Aorta (tissue), 5 donors: Measurements from ENCODE around the gene RRP15. TPM values are rescaled to one million over a fixed set of nuclear protein-coding genes. Genes with fewer than 3 reads are reported as not detected.

Experiments used
- ATAC-seq: fragments of 200-7000 bp; cut with Tn5 transposase; one replicate; pipeline ENCODE4 v1.9.1; 2022; ENCODE audit warnings: moderate library complexity; ENCODE audit not compliant: low FRiP score
- DNase-seq, 2 donors: peaks; one replicate each; pipeline ENCODE4 v3.0.0-alpha.2; 2020
- H3K27ac ChIP-seq, 2 donors: one replicate each; pipeline ENCODE4 v1.5.1; 2013; ENCODE audit warnings: low read length in 2 of 2, mild to moderate bottlenecking in 2 of 2, moderate library complexity in 2 of 2, control low read depth in 1 of 2, inconsistent platforms in 1 of 2, low read depth in 1 of 2
- H3K27me3 ChIP-seq, 2 donors: one replicate each; pipeline ENCODE4 v1.6.1; 2013; ENCODE audit warnings: control low read depth in 1 of 2, low read length in 1 of 2, mild to moderate bottlenecking in 1 of 2, moderate library complexity in 1 of 2; ENCODE audit not compliant: insufficient read depth in 2 of 2, control insufficient read depth in 1 of 2
- H3K36me3 ChIP-seq, 2 donors: one replicate each; pipeline ENCODE4 v1.6.1; 2013; ENCODE audit warnings: control low read depth in 1 of 2, low read length in 1 of 2, mild to moderate bottlenecking in 1 of 2; ENCODE audit not compliant: insufficient read depth in 2 of 2, control insufficient read depth in 1 of 2
- H3K4me1 ChIP-seq, 2 donors: one replicate each; pipeline ENCODE4 v1.6.1; 2013; ENCODE audit warnings: low read length in 2 of 2, control low read depth in 1 of 2, mild to moderate bottlenecking in 1 of 2, moderate library complexity in 1 of 2; ENCODE audit not compliant: insufficient read depth in 2 of 2, control insufficient read depth in 1 of 2
- H3K4me3 ChIP-seq, 2 donors: one replicate each; pipeline ENCODE4 v1.5.1; 2013; ENCODE audit warnings: low read length in 2 of 2, control low read depth in 1 of 2, mild to moderate bottlenecking in 1 of 2
- H3K9me3 ChIP-seq: one replicate; pipeline ENCODE4 v1.6.1; 2013; ENCODE audit warnings: mild to moderate bottlenecking, low read length; ENCODE audit not compliant: control insufficient read depth
- WGBS, 2 donors: extraction: QIAGEN DNeasy Blood & Tissue Kit; methylation state at CpG; one replicate each; pipeline ENCODE4 v1.1.7; 2013; 5-methylcytosine and 5-hydroxymethylcytosine counted together
- intact Hi-C, 2 donors: fragments of 100-400 bp; cut with DNase I; formaldehyde crosslinking; loops; one replicate each; pipeline versions ENCODE4 v1.14.2 to v1.15.0; 2022
- polyA plus RNA-seq, 2 donors: library from polyadenylated mRNA; stranded (reverse); fragments of 200-250 nt; gene quantifications; one replicate each; pipeline ENCODE4 v1.2.3, GENCODE V29; 2013
- total RNA-seq, 2 donors: library from RNA; stranded (reverse); fragmentation: NEBNext Ultra II Directional; extraction: Animal tissue kit (Norgen Biotek cat#: 25700); gene quantifications; one replicate each; pipeline ENCODE4 v1.2.1, GENCODE V29; 2021
- donor health status: healthy with polysubstance abuse.
- donor health status: Bipolar disorder and iron deficiency.
- donor health status: DM: no; HTN: no; CAD: no.
- donor health status: DM: no; HTN: no; CAD: no.
- donor health status: DM: yes; HTN: yes; CAD: no.

Gene RRP15
- total and polyA plus RNA-seq, 4 donors = 2.0 to 19.9 (median 9.9) TPM

- Histone ChIP-seq H3K9me3 (no peaks in the 10 kb centered on the region), H3K36me3 (no peaks in the 10 kb centered on the region), H3K4me1 (no peaks in the 10 kb centered on the region), H3K27ac (peak overlapping the region in 1 of 2 donors; percentile 12), H3K27me3 (no peaks in the 10 kb centered on the region), H3K4me3 (no peak overlapping the region)
- no peak for ATAC-seq
- no peak for DNase-seq
- intact Hi-C loops = no loop called here
- WGBS, 2 donors = 54% methylated on average over 4 of the region's 4 CpGs
Observed at GRCh38 chr1:218355278-218355677, 70.2 kb downstream of the RRP15 start.

- no peak overlapping the region for H3K4me3 ChIP-seq
- peak overlapping the region in 1 of 2 donors; percentile 2 for H3K27ac ChIP-seq
- WGBS, 2 donors = 15 to 16% methylated on average over 10 of the region's 10 CpGs
Observed at GRCh38 chr1:218357211-218357892, 72.3 kb downstream of the RRP15 start.

GRCh38 chr1:218357893-218358232 lies 72.8 kb downstream of the RRP15 start:
- DNase-seq (no peak), ATAC-seq (no peak)
- WGBS, 2 donors = 24 to 32% methylated on average over 3 of the region's 3 CpGs
- H3K27me3 ChIP-seq = no peaks in the 10 kb centered on the region
- no peaks in the 10 kb centered on the region for H3K9me3 ChIP-seq
- intact Hi-C loops = no loop called here
- no peak overlapping the region for H3K27ac ChIP-seq
- H3K36me3 ChIP-seq = no peaks in the 10 kb centered on the region
- H3K4me3 ChIP-seq = no peak overlapping the region
- H3K4me1 ChIP-seq = peaks cover 0 to 3% of the 10 kb centered on the region in 2 donors

More at GRCh38 chr1:218357211-218357892, 72.3 kb downstream of the RRP15 start:
- ATAC-seq = peak; percentile 49
- intact Hi-C loops = no loop called here
- DNase-seq = no peak
- peaks cover 0 to 2% of the 10 kb centered on the region in 2 donors for H3K4me1 ChIP-seq
- H3K36me3 ChIP-seq = no peaks in the 10 kb centered on the region
- H3K27me3 ChIP-seq = no peaks in the 10 kb centered on the region
- H3K9me3 ChIP-seq = no peaks in the 10 kb centered on the region

GRCh38 chr1:218361298-218362065 lies 76.4 kb downstream of the RRP15 start:
- H3K4me1 ChIP-seq = peaks cover 5 to 6% of the 10 kb centered on the region in 2 donors
- intact Hi-C loops = loop anchor here in 1 of 2 donors (5.0 kb wide), 1 partner anchor 161 kb away; no protein-coding TSS in a partner anchor

GRCh38 chr1:218362418-218363076 lies 77.5 kb downstream of the RRP15 start:
- no peaks in the 10 kb centered on the region for H3K27me3 ChIP-seq
- H3K4me1 ChIP-seq = peaks cover 5 to 6% of the 10 kb centered on the region in 2 donors
- H3K36me3 ChIP-seq = no peaks in the 10 kb centered on the region
- peak overlapping the region in 1 of 2 donors; percentile 14 for H3K27ac ChIP-seq
- WGBS, 2 donors = 43 to 47% methylated on average over 5 of the region's 5 CpGs
- no peak overlapping the region for H3K4me3 ChIP-seq
- ATAC-seq (no peak), DNase-seq (no peak)
- H3K9me3 ChIP-seq = no peaks in the 10 kb centered on the region
- intact Hi-C loops = loop anchor here in 1 of 2 donors (5.0 kb wide), 1 partner anchor 160 kb away; no protein-coding TSS in a partner anchor

More at GRCh38 chr1:218361298-218362065, 76.4 kb downstream of the RRP15 start:
- no peak overlapping the region for H3K4me3 ChIP-seq
- no peaks in the 10 kb centered on the region for H3K36me3 ChIP-seq
- 59% methylated on average over 7 of the region's 7 CpGs for WGBS, 2 donors
- ATAC-seq (peak; percentile 32), DNase-seq (no peak)
- H3K27ac ChIP-seq = peak overlapping the region in 1 of 2 donors; percentile 58
- no peaks in the 10 kb centered on the region for H3K27me3 ChIP-seq
- no peaks in the 10 kb centered on the region for H3K9me3 ChIP-seq

- no peak for DNase-seq
- no peak for ATAC-seq
- Histone ChIP-seq H3K27ac (peak overlapping the region; percentile 22 to 67), H3K9me3 (no peaks in the 10 kb centered on the region), H3K27me3 (no peaks in the 10 kb centered on the region), H3K36me3 (no peaks in the 10 kb centered on the region), H3K4me1 (peaks cover 5 to 6% of the 10 kb centered on the region in 2 donors), H3K4me3 (no peak overlapping the region)
- WGBS, 2 donors = 41 to 54% methylated on average over 1 of the region's 1 CpG
- intact Hi-C loops = loop anchor here in 1 of 2 donors (5.0 kb wide), 1 partner anchor 159 kb away; no protein-coding TSS in a partner anchor
Observed at GRCh38 chr1:218363141-218363540, 78.0 kb downstream of the RRP15 start.

GRCh38 chr1:218364028-218364710 lies 79.1 kb downstream of the RRP15 start:
- H3K27me3 ChIP-seq = no peaks in the 10 kb centered on the region
- WGBS, 2 donors = 21 to 27% methylated on average over 8 of the region's 8 CpGs
- H3K36me3 ChIP-seq = no peaks in the 10 kb centered on the region
- intact Hi-C loops = loop anchor here in 1 of 2 donors (5.0 kb wide), 1 partner anchor 158 kb away; no protein-coding TSS in a partner anchor
- no peak for ATAC-seq
- no peak overlapping the region for H3K4me3 ChIP-seq
- DNase-seq = no peak
- peak overlapping the region; percentile 44 to 98 for H3K27ac ChIP-seq
- no peaks in the 10 kb centered on the region for H3K9me3 ChIP-seq
- H3K4me1 ChIP-seq = peaks cover 5 to 6% of the 10 kb centered on the region in 2 donors
